Inferior parietal cortex (tissue), 1 donor: ENCODE measurements around the gene AK8.

Experiments
- DNase-seq: peaks from one replicate; pipeline ENCODE4 v3.0.0-alpha.2; 2016; ENCODE audit errors: extremely low spot score

Gene AK8

GRCh38 chr9:132770770-132771310 is 107.2 kb downstream of the AK8 start:
- DNase-seq, result no peak

GRCh38 chr9:132769906-132770769 is 107.9 kb downstream of the AK8 start:
- peak; percentile 18 for DNase-seq

- peak; percentile 41 for DNase-seq
Observed at GRCh38 chr9:132768932-132769905, 108.9 kb downstream of the AK8 start.

- no peak for DNase-seq
Observed at GRCh38 chr9:132763574-132763973, 114.5 kb downstream of the AK8 start.

- DNase-seq, result no peak
Observed at GRCh38 chr9:132762896-132763295, 115.2 kb downstream of the AK8 start.

- no peak for DNase-seq
Observed at GRCh38 chr9:132761602-132762001, 116.5 kb downstream of the AK8 start.

- no peak for DNase-seq
Observed at GRCh38 chr9:132760057-132760456, 118.0 kb downstream of the AK8 start.

- no peak for DNase-seq
Observed at GRCh38 chr9:132757016-132757415, 121.1 kb downstream of the AK8 start.

- no peak for DNase-seq
Observed at GRCh38 chr9:132756214-132756845, 121.8 kb downstream of the AK8 start.

GRCh38 chr9:132755096-132755495 is 123.0 kb downstream of the AK8 start:
- DNase-seq, result no peak

- no peak for DNase-seq
Observed at GRCh38 chr9:132754236-132754635, 123.8 kb downstream of the AK8 start.

- no peak for DNase-seq
Observed at GRCh38 chr9:132753593-132753880, 124.5 kb downstream of the AK8 start.

GRCh38 chr9:132752877-132753592 is 125.0 kb downstream of the AK8 start:
- no peak for DNase-seq

- DNase-seq, result no peak
Observed at GRCh38 chr9:132750668-132751067, 127.4 kb downstream of the AK8 start.

- DNase-seq, result no peak
Observed at GRCh38 chr9:132749306-132749705, 128.8 kb downstream of the AK8 start.

GRCh38 chr9:132748450-132748849 is 129.6 kb downstream of the AK8 start:
- DNase-seq, result no peak

- no peak for DNase-seq
Observed at GRCh38 chr9:132745756-132746709, 132.1 kb downstream of the AK8 start.

GRCh38 chr9:132744881-132745755 is 133.0 kb downstream of the AK8 start:
- no peak for DNase-seq

- DNase-seq, result no peak
Observed at GRCh38 chr9:132743931-132744479, 134.1 kb downstream of the AK8 start.
